DND-41 (cell line): ENCODE results near the gene GSKIP.

Experiments used
- ATAC-seq: fragments of 200-7000 bp; cut with Tn5 transposase; 3 replicates; pipeline ENCODE4 v1.9.1; 2021; ENCODE audit warnings: low read depth; ENCODE audit not compliant: insufficient read depth
- DNase-seq: peaks from one replicate; pipeline ENCODE4 v3.0.0-alpha.2; 2020
- H2AFZ ChIP-seq: 2 replicates; pipeline ENCODE4 v1.6.0; 2012; ENCODE audit warnings: low read depth, low read length
- H3K27ac ChIP-seq: 2 replicates; pipeline ENCODE4 v1.5.1; 2012; ENCODE audit warnings: low read length, inconsistent platforms
- H3K27me3 ChIP-seq: fragments of 200-600 bp; sonication (generic); 2 replicates; pipeline ENCODE4 v1.6.0; 2012; ENCODE audit warnings: low read length, mild to moderate bottlenecking, inconsistent platforms; ENCODE audit not compliant: insufficient read depth, poor library complexity
- H3K36me3 ChIP-seq: 2 replicates; pipeline ENCODE4 v1.5.1; 2012; ENCODE audit warnings: low read length, inconsistent platforms; ENCODE audit not compliant: insufficient read depth
- H3K4me1 ChIP-seq: 2 replicates; pipeline ENCODE4 v1.5.1; 2012; ENCODE audit warnings: mild to moderate bottlenecking, low read length; ENCODE audit not compliant: insufficient read depth
- H3K4me2 ChIP-seq: 2 replicates; pipeline ENCODE4 v1.6.0; 2012; ENCODE audit warnings: mild to moderate bottlenecking, moderate library complexity, low read length, inconsistent platforms; ENCODE audit not compliant: insufficient read depth
- H3K4me3 ChIP-seq, 2 experiments: fragments of 200-600 bp in 1 of 2; shearing (Covaris generic) in 1 of 2; 2 replicates each; pipeline ENCODE4 v1.5.1; 2012 to 2016; ENCODE audit warnings: inconsistent platforms in 2 of 2, low read length in 2 of 2, mild to moderate bottlenecking in 2 of 2, low read depth in 1 of 2, moderate library complexity in 1 of 2
- H3K79me2 ChIP-seq: 2 replicates; pipeline ENCODE4 v1.6.0; 2012; ENCODE audit warnings: low read length, inconsistent platforms; ENCODE audit not compliant: insufficient read depth
- H3K9ac ChIP-seq: 2 replicates; pipeline ENCODE4 v1.6.0; 2012; ENCODE audit warnings: low read depth, mild to moderate bottlenecking, inconsistent platforms, low read length, moderate library complexity
- H3K9me3 ChIP-seq: 2 replicates; pipeline ENCODE4 v1.5.1; 2012; ENCODE audit warnings: low read length, moderate library complexity, mild to moderate bottlenecking, inconsistent platforms; ENCODE audit not compliant: insufficient read depth, severe bottlenecking
- H4K20me1 ChIP-seq: 2 replicates; pipeline ENCODE4 v1.6.0; 2012; ENCODE audit warnings: low read length; ENCODE audit not compliant: insufficient read depth
- EZH2 ChIP-seq: IDR thresholded peaks from 3 replicates; pipeline ENCODE4 v1.6.1; 2012; ENCODE audit warnings: borderline replicate concordance, low read depth, mild to moderate bottlenecking, moderate library complexity, low read length, inconsistent platforms; ENCODE audit not compliant: severe bottlenecking
- TF ChIP-seq, protein P1 (sequence below): IDR thresholded peaks from 2 replicates; pipeline ENCODE4 v1.5.1; 2012; ENCODE audit warnings: borderline replicate concordance, low read length, moderate library complexity, mild to moderate bottlenecking; ENCODE audit not compliant: poor library complexity, severe bottlenecking; ENCODE audit errors: extremely low read depth

GSKIP gene

DNA sequence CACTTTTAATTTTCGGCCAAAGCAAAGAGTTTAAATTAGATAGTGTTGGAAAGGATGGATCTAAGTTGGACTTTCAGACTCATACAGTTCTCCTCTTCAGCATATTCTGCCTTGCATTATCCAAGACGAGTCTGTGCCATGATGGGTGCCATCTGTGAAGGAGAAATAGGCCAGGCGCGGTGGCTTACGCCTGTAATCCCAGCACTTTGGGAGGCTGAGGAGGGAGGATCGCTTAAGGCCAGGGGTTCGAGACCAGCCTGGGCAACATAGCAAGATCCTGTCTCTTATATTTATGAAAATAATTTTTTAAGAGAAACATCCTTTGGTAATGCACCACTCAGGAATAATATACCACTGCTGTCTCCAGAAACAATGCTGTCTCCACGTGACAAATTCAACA, 35.1 kb downstream of the GSKIP start:
- no peak for TF ChIP-seq EZH2
- TF ChIP-seq, protein P1, sequence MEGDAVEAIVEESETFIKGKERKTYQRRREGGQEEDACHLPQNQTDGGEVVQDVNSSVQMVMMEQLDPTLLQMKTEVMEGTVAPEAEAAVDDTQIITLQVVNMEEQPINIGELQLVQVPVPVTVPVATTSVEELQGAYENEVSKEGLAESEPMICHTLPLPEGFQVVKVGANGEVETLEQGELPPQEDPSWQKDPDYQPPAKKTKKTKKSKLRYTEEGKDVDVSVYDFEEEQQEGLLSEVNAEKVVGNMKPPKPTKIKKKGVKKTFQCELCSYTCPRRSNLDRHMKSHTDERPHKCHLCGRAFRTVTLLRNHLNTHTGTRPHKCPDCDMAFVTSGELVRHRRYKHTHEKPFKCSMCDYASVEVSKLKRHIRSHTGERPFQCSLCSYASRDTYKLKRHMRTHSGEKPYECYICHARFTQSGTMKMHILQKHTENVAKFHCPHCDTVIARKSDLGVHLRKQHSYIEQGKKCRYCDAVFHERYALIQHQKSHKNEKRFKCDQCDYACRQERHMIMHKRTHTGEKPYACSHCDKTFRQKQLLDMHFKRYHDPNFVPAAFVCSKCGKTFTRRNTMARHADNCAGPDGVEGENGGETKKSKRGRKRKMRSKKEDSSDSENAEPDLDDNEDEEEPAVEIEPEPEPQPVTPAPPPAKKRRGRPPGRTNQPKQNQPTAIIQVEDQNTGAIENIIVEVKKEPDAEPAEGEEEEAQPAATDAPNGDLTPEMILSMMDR = no peak
- Histone ChIP-seq H4K20me1 (no peaks in the 10 kb centered on the region), H3K9ac (no peak overlapping the region), H3K4me1 (no peaks in the 10 kb centered on the region), H3K4me3 (no peak overlapping the region), H3K27ac (no peak overlapping the region), H2AFZ (no peak overlapping the region), H3K79me2 (no peaks in the 10 kb centered on the region), H3K36me3 (no peaks in the 10 kb centered on the region), H3K9me3 (no peaks in the 10 kb centered on the region), H3K27me3 (peaks cover 7% of the 10 kb centered on the region), H3K4me2 (no peak overlapping the region)
- no peak for DNase-seq
- ATAC-seq = no peak

DNA sequence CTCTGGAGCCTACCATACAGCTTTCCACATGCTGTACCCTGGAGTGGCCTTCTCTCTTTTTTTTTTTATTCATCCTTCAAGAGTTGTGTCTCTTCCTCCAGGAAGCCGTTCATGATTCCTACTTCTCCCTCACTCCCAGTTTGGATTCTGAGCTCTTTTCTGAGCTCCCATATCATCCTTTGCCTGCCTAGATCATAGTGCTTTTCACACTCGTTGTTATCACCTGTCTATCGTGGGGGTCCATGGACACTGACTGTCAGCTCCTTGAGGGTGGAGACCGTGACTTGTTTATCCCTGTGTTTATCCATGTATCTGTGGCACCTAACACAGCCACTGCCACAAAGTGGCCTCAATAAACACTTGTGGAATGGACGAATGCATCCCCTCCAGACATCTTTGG, 35.6 kb downstream of the GSKIP start:
- Histone ChIP-seq H3K9ac (no peak overlapping the region), H2AFZ (no peak overlapping the region), H3K27me3 (peaks cover 7% of the 10 kb centered on the region), H3K9me3 (no peaks in the 10 kb centered on the region), H3K79me2 (no peaks in the 10 kb centered on the region), H3K4me2 (no peak overlapping the region), H3K4me1 (no peaks in the 10 kb centered on the region), H3K27ac (no peak overlapping the region), H4K20me1 (no peaks in the 10 kb centered on the region), H3K36me3 (no peaks in the 10 kb centered on the region), H3K4me3 (no peak overlapping the region)
- DNase-seq = no peak
- ATAC-seq = no peak
- TF ChIP-seq EZH2 = no peak
- TF ChIP-seq, protein P1 = no peak

DNA sequence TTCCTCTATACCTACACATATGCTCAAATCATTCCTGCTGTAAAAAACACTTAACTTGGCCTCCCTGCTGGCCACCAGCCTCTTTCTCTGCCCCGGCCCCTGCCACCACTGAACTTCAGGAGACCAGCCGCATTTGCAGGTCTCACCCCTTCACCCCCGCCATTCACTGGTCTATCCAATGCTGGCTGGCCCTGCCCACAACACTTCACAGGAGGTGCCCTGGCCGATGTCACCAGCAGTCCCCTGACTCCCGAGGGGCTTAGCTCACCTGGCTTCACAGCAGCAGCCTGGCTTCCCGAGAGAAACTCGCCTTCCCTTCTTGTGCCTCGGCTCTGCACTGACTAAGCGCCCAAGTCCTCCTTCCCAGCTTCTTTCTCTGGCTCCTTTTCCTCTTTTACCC, 36.1 kb downstream of the GSKIP start:
- H3K4me3 ChIP-seq = no peak overlapping the region
- H3K4me1 ChIP-seq = no peaks in the 10 kb centered on the region
- no peak for TF ChIP-seq EZH2
- TF ChIP-seq, protein P1 = no peak

DNA sequence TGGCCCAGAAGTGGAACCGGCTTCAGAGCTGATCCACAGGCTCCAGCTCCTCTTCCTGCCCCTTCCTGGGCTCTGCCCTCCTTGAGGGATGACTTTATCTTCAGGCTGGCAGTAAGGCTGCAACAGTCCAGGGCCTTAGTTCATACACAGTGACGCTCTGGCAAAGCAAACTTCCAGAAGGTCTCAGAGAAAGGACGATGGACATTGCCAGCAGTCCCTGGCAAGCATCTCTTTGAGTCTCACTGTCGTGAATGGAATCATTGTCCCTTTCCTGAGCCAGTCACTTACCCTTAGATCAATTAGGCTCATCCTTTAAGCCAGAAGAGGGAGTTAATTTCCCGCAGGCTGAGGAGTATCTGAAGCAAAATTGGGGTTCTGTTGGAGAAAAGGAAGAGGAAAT, 37.2 kb downstream of the GSKIP start:
- Histone ChIP-seq H3K4me2 (no peak overlapping the region), H2AFZ (no peak overlapping the region), H3K4me1 (no peaks in the 10 kb centered on the region), H3K27me3 (peaks cover 7% of the 10 kb centered on the region), H3K79me2 (no peaks in the 10 kb centered on the region), H3K27ac (no peak overlapping the region), H3K36me3 (no peaks in the 10 kb centered on the region), H3K4me3 (no peak overlapping the region), H3K9ac (no peak overlapping the region), H4K20me1 (no peaks in the 10 kb centered on the region), H3K9me3 (no peaks in the 10 kb centered on the region)
- TF ChIP-seq EZH2 = no peak
- TF ChIP-seq, protein P1 = no peak
- no peak for DNase-seq
- no peak for ATAC-seq

More for the DNA sequence above, 36.1 kb downstream of the GSKIP start:
- Histone ChIP-seq H3K9ac (no peak overlapping the region), H3K36me3 (no peaks in the 10 kb centered on the region), H3K27me3 (peaks cover 7% of the 10 kb centered on the region), H4K20me1 (no peaks in the 10 kb centered on the region), H3K4me2 (no peak overlapping the region), H3K79me2 (no peaks in the 10 kb centered on the region), H3K27ac (no peak overlapping the region), H2AFZ (no peak overlapping the region), H3K9me3 (no peaks in the 10 kb centered on the region)
- no peak for ATAC-seq
- DNase-seq = no peak
